Upper lobe of right lung (tissue), 1 donor: ENCODE data around the gene ZBTB3. TPM values are rescaled to one million over a fixed set of nuclear protein-coding genes. Genes with fewer than 3 reads are reported as not detected.
A peak's percentile ranks its signal among the peaks of the same experiment; 100 is the strongest.

ENCODE experiments used
- ATAC-seq: fragments of 200-7000 bp; cut with Tn5 transposase; one replicate; pipeline ENCODE4 v1.9.1; 2020; ENCODE audit warnings: mild to moderate bottlenecking, moderate library complexity
- DNase-seq: peaks from one replicate; pipeline ENCODE4 v3.0.0-alpha.2; 2020
- H3K27ac ChIP-seq: fragments of 200-600 bp; one replicate; pipeline ENCODE4 v1.8.0; 2022
- H3K27me3 ChIP-seq: fragments of 200-600 bp; one replicate; pipeline ENCODE4 v1.8.0; 2022; ENCODE audit warnings: mild to moderate bottlenecking
- H3K36me3 ChIP-seq: fragments of 200-600 bp; one replicate; pipeline ENCODE4 v1.8.0; 2022
- H3K4me1 ChIP-seq: fragments of 200-600 bp; one replicate; pipeline ENCODE4 v1.8.0; 2022
- H3K4me3 ChIP-seq: fragments of 200-600 bp; one replicate; pipeline ENCODE4 v1.8.0; 2022; ENCODE audit warnings: mild to moderate bottlenecking
- H3K9me3 ChIP-seq: fragments of 200-600 bp; one replicate; pipeline ENCODE4 v1.8.0; 2022
- intact Hi-C: fragments of 100-400 bp; cut with DNase I; formaldehyde crosslinking; loops from one replicate; pipeline ENCODE4 v1.11.0; 2022
- total RNA-seq: library from RNA; stranded (reverse); fragmentation: NEBNext Ultra II Directional; extraction: Animal tissue kit (Norgen Biotek cat#: 25700); gene quantifications from one replicate; pipeline ENCODE4 v1.2.1, GENCODE V29; 2021
- TF ChIP-seq, protein P1 (sequence below): fragments of 200-600 bp; IDR thresholded peaks from one replicate; pipeline ENCODE4 v1.8.0; 2022; ENCODE audit warnings: antibody characterized with exemption
- donor health status: DM: no; HTN: yes; CAD: no; lungs with severe emphysema.

ZBTB3 gene
- total RNA-seq, 1 donor from 2014 or later = 12.5 TPM

DNA sequence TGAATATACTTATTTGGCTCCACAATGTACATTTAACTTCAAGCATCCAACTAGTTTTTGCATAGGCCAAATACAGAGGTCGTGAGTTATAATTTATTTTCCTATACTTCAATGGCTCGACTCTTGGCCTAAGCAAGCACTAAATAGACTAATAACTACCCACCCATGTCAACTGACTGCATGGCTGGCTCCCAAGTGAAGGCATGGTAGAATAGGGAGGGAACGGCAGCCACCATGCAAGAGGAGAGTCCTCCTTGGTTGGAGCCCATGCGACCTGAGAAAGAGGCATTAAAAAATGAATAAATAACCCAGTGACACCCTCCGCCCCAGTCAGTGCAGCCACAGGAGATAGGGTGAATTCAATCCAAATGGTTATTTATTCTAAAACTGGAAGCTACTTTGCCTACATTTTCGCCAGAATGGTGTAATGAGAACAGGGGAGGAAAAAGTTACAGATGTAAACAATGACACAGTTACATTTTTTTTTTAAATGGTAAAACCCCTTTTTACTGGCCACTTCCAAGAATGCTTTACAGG, 41.6 kb downstream of the ZBTB3 start:
- Histone ChIP-seq H3K9me3 (no peaks in the 10 kb centered on the region), H3K36me3 (peaks cover 68% of the 10 kb centered on the region), H3K27ac (no peak overlapping the region), H3K4me1 (peaks cover 21% of the 10 kb centered on the region), H3K27me3 (no peaks in the 10 kb centered on the region), H3K4me3 (no peak overlapping the region)
- DNase-seq (no peak), ATAC-seq (no peak)
- TF ChIP-seq, protein P1, sequence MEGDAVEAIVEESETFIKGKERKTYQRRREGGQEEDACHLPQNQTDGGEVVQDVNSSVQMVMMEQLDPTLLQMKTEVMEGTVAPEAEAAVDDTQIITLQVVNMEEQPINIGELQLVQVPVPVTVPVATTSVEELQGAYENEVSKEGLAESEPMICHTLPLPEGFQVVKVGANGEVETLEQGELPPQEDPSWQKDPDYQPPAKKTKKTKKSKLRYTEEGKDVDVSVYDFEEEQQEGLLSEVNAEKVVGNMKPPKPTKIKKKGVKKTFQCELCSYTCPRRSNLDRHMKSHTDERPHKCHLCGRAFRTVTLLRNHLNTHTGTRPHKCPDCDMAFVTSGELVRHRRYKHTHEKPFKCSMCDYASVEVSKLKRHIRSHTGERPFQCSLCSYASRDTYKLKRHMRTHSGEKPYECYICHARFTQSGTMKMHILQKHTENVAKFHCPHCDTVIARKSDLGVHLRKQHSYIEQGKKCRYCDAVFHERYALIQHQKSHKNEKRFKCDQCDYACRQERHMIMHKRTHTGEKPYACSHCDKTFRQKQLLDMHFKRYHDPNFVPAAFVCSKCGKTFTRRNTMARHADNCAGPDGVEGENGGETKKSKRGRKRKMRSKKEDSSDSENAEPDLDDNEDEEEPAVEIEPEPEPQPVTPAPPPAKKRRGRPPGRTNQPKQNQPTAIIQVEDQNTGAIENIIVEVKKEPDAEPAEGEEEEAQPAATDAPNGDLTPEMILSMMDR = no peak
- intact Hi-C loops = no loop called here

DNA sequence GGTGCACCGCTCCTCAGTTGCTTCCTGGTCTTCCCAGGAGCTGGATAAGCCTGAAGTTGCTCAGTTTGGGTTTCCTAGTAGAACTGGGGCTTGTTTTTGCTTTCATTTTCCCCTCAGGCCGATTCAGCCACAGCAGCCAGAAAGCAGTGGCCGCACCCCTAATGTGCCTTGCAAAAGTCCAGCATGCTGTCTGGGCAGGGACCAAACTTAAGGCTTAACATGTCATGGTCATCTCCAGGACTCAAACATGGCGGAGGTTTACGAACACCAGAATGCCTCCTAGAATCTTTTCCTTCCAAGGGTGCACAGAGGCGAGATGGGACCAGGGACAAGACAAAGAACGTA, 44.0 kb downstream of the ZBTB3 start:
- no peak for ATAC-seq
- Histone ChIP-seq H3K4me1 (peaks cover 39% of the 10 kb centered on the region), H3K36me3 (peaks cover 45% of the 10 kb centered on the region), H3K27me3 (no peaks in the 10 kb centered on the region), H3K4me3 (peak overlapping the region; percentile 73), H3K27ac (peak overlapping the region; percentile 99), H3K9me3 (no peaks in the 10 kb centered on the region)
- TF ChIP-seq, protein P1 = no peak
- intact Hi-C loops = no loop called here
- DNase-seq = peak; percentile 60

DNA sequence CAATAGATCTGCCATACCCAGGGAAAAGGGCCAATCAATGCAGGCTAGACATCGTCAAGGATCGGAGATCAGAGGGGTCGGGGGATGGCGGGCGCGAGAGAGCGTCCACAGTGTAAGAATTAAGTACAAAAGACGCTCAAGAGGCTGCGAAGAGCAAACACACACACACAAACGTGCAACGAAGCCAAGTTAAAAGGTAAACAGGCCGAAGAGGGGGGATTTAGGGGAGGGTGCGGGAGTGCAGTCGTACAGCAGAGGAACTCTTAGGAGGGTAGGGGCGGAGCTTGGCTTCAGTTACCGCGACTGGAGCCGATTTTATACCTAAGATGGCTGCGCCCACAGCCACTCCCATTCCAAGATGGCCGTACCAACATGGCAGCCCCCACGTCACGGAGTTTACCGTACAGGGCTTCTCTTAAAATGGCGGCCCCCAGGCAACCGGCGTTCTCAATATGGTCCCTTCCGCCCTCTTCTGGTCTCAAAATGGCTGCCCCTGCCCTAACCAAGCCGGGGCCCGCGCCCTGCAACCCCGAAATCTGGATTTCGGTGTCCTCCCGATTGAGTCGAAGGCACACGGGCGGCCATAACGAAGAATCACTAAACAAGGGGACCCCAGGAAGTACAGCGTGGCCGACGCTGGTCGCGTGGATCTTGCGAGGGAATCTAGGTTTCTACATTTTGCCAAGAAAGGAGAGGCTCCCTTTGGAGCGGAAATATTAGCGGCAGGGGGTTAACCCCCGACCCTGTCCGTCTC, 44.5 kb downstream of the ZBTB3 start:
- DNase-seq (peak; percentile 97), ATAC-seq (peak; percentile 90)
- H3K36me3 ChIP-seq = peaks cover 40% of the 10 kb centered on the region
- H3K27ac ChIP-seq = peak overlapping the region; percentile 99
- H3K9me3 ChIP-seq = no peaks in the 10 kb centered on the region
- peaks cover 39% of the 10 kb centered on the region for H3K4me1 ChIP-seq
- peak overlapping the region; percentile 73 for H3K4me3 ChIP-seq
- no peaks in the 10 kb centered on the region for H3K27me3 ChIP-seq
- intact Hi-C loops = no loop called here
- TF ChIP-seq, protein P1 = no peak

DNA sequence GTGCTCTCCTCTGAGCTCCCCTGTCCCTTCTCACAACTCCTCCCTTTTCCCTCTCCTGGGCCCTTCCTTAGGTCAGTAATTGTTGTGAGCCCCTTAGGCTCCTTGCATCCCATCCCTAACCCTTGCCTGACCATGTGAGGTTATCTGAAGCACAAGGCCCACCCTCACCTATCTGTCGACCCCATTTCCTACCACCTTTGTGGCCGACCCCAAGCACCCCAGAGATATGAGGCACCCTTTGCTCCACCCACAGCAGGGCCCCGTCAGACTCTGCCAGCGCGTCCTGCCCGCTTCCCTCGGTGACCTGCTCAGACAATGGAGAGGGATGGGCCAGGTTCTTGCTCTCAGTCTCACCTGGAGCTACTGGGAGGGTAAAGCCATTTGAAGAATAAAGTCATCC, 45.2 kb downstream of the ZBTB3 start:
- intact Hi-C loops = no loop called here
- Histone ChIP-seq H3K4me3 (peak overlapping the region; percentile 73), H3K9me3 (no peaks in the 10 kb centered on the region), H3K36me3 (peaks cover 34% of the 10 kb centered on the region), H3K27me3 (no peaks in the 10 kb centered on the region), H3K4me1 (peaks cover 39% of the 10 kb centered on the region), H3K27ac (peak overlapping the region; percentile 99)
- TF ChIP-seq, protein P1 = no peak
- ATAC-seq (no peak), DNase-seq (peak; percentile 74)

DNA sequence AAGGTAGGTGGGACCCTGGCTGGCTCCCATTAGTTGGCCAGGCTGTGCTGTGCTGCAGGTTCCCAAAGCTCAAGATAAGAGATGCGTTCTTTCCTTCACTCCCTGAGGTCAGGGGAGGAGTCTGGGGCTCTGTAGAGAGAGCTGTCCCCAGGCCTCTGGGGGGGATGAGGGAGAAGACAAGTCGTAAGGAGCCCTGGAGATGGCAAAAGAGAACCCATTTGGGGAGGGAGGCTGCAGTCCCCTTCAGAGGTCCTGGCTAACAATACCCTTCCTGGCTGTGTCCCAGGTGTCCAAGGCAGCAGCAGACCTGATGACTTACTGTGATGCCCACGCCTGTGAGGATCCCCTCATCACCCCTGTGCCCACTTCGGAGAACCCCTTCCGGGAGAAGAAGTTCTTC, 45.6 kb downstream of the ZBTB3 start:
- Histone ChIP-seq H3K9me3 (no peaks in the 10 kb centered on the region), H3K27ac (peak overlapping the region; percentile 99), H3K36me3 (peaks cover 30% of the 10 kb centered on the region), H3K4me1 (peaks cover 39% of the 10 kb centered on the region), H3K27me3 (no peaks in the 10 kb centered on the region), H3K4me3 (peak overlapping the region; percentile 73)
- TF ChIP-seq, protein P1 = no peak
- ATAC-seq (no peak), DNase-seq (peak; percentile 43)
- intact Hi-C loops = no loop called here
